HG03521 (cell line): ENCODE results near the gene BTD.

ENCODE experiments used
- ATAC-seq: cut with Tn5 transposase; IDR thresholded peaks from one replicate; pipeline ENCODE4 v1.9.1; 2021; ENCODE audit warnings: mild to moderate bottlenecking, moderate library complexity; ENCODE audit not compliant: unreplicated experiment

Gene BTD, protein sequence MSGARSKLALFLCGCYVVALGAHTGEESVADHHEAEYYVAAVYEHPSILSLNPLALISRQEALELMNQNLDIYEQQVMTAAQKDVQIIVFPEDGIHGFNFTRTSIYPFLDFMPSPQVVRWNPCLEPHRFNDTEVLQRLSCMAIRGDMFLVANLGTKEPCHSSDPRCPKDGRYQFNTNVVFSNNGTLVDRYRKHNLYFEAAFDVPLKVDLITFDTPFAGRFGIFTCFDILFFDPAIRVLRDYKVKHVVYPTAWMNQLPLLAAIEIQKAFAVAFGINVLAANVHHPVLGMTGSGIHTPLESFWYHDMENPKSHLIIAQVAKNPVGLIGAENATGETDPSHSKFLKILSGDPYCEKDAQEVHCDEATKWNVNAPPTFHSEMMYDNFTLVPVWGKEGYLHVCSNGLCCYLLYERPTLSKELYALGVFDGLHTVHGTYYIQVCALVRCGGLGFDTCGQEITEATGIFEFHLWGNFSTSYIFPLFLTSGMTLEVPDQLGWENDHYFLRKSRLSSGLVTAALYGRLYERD

DNA sequence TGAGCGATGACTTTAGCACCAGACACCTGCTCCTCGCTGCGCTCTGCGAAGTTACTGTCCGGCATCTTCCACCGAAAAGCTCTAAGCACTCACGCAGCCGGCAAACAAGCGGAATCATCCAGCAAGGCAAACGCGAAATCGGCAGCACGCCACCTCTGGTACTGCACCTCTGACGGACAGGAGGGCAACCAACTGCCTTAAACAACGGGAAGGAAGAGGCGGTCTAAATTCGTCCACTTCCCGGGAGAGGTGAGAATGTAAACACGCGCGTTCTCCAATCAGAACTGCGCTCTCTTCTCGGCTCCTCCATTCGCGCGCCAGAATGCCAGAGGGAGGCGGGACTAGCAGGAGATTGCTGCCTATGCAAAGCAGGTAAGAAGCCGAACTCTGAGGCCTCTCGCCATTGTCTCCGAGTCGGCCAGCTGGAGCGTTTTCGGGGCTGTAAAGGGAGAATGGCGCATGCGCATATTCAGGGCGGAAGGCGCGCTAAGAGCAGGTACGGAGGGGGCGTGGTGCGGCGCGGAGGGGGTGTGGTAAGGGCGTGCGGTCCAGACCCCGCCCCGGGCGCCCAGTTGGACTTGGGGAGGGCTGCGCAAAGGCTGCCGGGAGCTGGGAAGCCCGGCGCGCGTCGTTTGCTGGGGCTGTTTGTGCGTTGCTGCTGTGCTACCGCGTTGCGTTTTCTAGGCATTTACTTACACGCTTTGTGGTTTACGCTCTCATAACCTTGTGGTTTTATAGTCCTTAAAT lies at the start of gene BTD, which contains the start of gene HACL1:
Gene BTD (plus strand): TSS at position 347 of the 747 bp plus-strand sequence. CDS start 33,695 bp downstream, outside the sequence.
Gene HACL1 (minus strand): TSS at position 171 of the 747 bp plus-strand sequence. CDS start 106 bp downstream, at position 65.
- ATAC-seq = peak; percentile 93

DNA sequence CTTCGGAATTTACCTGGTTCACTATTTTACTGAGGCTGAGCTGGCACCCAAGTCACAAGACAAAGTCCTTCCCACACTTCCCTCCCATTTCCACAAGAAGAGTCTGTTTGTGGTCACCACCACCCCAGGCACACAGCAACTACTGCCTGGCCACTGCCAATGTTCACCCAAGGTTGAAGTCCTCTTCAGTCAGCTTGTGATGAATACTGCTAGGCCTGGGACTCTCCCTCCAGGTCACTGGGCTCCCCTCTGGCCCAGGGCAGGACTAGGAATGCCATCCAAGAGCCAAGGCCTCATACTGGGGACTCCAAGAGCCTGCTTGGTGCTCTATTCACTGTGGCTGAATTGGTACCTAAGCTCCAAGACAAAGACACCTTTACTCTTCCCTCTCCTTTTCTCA lies 49.6 kb upstream of the BTD start:
- no peak for ATAC-seq

DNA sequence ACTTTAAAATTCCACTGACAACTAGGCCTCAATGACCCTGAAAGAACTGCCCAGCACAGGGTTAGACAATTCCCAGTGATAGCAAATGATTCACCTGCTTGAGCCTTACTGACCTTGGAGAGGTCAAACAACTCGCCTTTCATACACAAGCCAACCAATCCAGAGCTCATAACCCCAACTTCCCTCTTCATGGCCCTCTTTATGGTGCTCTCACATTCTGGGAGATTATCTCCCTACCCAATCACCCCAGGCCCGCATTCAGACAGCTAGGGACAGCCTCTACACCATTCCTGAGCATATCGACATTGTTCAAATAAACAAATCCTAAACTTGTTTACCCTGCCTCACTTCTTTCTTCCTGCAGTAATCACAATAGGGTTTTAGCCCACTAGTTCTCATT lies 47.8 kb upstream of the BTD start:
- ATAC-seq = no peak

DNA sequence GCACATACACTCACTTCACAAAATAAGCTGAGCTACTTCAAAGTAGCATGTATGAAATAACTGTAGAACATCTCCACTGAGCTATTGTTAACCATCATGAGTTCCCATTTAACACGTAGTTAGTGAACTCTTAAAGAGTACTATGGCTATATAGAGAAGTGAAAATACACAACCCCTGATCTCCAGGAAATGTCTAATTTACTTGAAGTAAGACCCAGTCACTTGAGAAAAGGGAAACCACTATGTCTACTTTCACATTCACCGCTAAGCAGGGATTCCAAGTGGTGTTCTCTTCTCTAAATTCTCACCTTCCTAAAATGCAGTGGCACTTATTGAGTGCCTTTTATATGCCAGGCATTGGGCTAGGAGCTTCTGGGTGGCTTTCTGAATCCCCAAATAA lies 45.0 kb upstream of the BTD start:
- ATAC-seq = peak; percentile 82

DNA sequence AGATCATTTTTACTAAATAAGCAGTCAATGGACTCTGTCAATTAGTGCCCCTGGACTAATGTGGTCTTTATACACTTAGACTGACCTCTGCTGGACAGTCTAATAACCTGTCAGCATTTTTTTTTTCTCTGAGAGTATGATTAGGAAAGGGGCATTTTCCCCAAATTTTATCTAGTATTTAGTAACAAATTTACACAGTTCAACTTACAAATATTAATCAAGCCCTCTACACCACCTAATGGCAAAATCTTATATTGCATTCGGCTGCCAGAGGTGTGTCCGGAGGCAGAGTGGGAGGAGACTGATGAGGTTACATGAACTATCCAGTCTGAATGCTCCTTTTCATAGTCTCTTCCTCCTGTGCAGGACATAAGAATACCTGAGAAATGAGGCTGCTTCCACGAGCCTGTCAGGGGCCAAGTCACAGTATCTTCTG lies 44.0 kb upstream of the BTD start:
- ATAC-seq = peak; percentile 69

DNA sequence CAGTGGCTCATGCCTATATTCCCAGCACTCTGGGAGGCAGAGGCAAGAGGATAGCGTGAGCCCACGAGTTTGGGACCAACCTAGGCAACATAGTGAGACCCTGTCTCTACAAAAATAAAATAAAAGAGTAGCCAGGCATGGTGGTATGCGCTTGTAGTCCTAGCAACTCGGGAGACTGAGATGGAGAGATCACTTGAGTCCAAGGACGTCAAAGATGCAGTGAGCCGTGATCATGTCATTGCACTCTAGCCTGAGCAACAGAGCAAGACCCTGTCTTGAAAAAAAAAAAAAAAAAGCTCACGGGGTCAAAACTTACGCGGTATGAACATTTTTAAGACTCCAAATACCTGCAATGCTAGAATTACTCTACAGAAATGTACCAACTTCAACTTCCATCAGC lies 43.0 kb upstream of the BTD start:
- ATAC-seq = no peak

DNA sequence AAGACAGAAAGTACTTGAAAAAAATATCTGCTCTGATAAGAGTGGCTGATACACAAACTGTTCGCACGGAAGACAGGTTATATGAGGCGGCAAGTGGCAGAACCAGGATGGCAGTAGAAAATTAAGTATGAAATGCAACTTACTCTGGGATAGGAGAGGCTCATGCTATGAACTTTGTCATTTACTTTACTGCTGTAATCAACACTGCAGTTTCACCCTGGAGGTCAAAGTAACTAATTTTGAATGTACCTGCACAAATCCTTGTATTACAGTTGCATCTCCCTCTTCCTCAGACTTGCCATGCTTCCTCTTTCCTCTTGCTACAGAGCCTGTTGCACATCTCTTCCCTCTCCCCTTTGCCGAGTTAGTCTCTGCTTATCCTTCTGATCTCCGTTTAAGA lies 39.0 kb upstream of the BTD start:
- ATAC-seq = no peak

DNA sequence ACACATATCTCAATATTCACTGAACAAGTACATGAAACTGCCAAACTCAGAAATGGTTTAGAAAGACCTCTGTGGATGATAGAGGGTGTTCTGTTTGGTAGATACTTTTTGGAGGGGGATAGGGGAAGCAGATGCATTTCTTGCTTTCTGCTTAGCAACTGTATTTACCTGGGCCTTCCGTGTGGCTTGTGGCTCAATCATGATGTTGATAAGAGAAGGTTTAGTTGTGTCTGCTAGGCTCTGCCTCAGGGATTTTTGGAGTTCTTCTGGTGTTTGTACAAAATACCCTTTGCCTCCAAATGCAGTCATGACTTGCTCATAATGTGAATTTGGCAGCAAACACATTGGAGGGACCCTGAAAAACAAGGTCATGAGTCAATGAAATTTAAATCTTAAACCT lies 38.4 kb upstream of the BTD start:
- ATAC-seq = no peak

DNA sequence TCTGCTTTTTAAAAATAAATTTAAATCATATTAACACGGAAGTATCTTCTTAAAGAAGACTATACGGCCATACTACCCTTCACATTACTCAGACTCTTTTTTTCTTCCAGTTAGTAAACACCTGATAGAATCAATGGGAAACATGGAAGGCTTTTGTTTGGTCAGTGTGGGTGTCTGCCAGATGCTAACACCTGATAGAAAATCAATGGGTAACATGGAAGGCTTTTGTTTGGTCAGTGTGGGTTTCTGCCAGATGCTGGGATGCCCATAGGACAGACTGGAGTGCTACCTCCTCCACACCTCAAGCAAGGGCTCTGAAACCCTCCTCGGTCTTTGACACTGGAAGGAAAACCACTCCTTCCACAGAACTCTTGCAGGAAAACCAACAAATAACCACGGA lies 29.4 kb upstream of the BTD start:
- no peak for ATAC-seq

DNA sequence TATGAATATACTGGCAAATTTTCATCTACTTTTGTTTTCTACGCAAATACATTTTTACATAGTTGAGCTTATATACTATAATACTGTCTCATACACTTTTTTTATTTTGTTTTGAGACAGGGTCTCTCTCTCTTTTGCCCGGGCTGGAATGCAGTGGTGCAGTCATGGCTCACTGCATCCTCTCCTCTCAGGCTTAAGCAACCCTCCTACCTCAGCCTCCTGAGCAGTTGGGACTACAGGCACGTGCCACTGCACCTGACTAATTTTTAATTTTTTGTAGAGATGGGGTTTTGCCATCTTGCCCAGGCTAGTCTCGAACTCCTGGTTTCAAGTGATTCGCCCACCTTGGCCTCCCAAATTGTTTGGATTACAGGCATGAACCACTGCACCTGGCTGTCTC lies 26.1 kb upstream of the BTD start:
- ATAC-seq = no peak

DNA sequence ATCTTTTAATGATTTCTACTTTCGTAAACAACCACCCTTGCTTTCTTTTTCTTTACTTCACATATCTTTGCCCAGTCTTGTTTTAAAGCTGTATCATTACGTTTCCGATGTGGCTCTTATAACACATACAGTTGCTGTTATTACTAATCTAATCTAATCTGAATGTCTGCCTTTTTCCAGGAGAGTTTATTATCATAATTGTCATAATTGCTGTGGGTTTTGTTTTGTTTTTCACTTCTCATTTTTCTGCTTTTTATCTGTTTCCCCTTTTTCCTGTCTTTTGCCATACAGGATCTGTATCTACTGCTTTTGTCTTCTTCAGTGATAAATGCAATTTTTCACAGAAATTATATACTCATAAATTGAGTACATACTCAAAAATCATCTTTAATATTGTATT lies 25.1 kb upstream of the BTD start:
- ATAC-seq = no peak

DNA sequence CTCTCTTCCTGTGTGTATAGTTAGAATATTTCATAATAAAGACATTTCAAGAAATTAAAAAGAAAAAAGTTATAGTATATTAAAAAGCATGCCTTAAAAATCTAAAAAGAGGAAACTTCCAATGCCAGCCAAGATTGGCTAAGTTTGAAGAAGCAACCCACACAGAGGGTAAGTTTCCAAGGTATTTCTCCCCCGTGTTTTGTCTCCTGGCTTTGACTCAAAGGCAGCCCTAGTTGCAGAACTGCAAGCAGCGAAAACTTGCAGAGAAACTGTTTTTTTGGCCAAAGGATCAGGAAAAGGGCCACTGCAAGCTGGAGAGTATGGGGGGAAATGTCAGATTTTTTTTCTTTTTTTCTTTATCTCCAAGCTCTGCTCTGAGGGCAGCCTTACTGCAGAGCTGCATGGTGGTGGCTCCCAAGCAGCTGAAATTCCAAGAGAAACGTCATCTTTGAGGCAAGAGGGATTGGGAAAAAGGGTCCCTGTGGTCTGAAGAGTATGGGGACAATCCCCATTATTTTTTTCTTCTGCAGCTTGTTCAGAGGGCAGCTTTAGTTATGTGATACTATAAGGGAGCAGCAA lies 23.2 kb upstream of the BTD start:
- ATAC-seq = no peak

DNA sequence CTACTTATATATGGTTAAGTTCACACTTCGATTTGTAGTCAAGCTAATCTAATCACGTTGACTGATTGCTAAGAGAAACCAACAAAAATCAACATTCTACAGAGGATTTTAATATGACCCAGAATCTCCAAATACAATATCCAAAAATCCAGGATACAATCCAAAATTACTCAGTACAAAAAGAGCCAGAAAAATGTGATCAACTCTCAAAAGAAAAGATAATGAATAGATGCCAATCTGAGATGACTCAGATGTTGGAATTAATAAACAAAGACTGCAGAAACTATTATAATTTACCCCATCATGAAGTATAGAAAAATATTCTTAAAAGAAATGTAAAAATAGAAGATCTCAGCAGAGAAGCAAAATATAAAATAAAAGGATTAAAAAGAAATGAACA lies 22.5 kb upstream of the BTD start:
- ATAC-seq = no peak

DNA sequence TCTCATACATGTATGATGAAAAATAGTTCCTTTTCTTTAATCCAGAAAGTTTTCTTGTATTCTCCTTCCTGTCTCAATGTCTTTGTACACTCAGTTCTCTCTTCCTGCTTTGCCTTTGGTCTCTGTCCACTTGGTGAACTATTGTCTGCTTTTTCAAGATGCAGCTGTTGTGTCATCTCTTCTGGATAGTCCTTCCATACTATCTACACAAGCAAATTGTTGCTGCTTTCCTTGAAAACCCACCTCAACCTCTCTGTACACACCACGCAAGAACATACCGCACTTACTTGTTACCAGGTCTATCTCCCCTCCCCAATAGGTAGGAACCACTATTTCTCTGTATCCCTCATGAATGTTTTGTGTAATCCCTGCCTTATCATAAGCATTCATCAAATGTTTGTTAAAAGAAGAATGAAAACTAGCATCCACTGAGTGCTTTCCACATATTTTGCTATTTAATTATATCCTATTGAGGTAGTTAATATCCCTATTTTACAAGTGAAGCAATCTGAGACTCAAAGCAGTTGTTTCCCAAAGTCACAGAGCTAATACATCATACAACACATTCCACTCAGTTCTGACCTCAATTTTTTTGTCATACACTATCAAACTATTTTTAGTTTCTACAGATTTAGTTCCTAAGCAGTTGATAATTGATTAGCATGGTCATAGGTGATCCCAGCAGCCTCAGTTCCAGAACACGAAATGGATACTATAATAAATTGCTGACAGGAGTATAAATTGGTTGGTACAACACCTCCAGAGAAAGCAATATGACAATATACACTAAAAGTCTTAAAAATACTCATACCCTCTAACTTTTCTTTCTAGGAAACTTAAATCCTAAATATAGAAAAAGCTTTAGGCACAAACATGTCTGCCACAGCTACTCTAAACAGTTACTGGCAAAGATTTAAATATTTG lies 19.8 kb upstream of the BTD start:
- no peak for ATAC-seq

DNA sequence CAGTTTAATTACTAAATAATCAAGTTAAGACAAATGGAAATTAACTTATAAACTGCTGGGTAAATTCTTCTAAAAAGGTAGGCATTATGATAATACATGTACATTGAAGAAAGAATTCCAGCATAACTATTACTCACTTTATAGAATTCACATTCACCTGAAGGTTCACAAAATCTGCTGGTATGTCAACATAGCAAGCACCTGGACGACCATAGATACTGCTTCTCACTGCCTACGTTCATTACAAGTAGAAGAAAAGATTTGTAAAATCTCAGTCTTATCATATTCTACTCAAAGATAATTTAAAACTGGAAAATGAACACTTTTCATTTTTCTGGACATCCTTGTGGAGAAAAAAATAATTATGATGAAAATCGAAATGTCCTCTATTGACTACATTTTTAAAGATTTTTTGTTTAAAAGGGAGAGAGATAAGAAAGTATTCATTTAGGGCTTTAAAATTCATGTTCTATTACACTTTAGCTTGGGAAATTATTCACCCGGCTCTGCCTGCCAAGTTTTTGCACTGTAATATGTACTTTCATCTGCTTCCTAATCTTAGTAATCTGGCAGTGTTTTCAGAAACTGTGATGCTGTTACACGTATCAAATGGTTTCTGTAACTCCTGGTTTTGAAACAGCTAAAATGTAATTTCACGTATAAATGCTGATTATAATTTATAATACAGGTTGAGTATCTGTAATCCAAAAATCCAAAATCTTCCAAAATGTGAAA lies 16.3 kb upstream of the BTD start:
- no peak for ATAC-seq

DNA sequence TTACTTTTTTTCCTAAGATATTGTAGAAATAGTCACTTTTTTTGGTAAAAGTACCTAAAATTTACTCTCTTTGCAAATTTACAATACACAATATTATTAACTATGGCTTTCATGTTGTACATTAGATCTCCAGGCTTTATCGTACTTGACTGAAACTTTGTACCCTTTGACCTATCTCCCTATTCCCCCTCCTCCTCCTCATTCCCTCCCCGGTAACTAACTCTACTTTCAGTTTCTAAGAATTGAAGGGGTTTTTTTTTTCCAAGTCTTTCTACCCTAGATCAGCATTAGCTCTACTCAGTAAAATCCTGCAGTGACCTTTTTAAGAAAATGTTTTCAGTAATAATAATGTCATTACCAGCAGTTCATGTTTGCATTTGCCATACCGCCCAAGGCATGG lies 10.3 kb upstream of the BTD start:
- no peak for ATAC-seq

DNA sequence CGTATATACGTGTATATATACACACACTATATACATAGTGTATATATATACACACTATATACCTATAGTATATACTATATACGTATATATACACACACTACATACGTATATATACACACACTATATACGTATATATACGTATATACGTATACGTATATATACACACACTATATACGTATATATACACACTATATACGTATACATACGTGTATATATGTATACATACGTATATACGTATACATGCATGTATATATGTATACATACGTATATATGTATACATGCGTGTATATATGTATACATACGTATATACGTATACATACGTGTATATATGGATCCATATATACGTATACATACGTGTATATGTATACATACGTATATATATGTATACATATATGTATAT lies 9.6 kb upstream of the BTD start:
- ATAC-seq = no peak

DNA sequence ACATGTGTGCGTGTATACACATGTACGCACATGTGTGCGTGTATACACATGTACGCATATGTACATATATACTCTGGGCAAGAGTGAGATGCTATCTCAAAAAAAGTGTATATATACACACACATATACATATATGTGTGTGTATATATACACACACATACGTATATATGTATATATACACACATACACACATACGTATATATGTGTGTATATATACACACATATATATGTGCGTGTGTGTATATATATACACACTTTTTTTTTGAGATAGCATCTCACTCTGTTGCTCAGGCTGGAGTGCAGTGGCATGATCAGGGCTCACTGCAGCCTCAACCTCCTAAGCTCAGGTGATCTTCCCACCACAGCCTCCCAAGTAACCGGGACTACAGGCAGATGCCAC lies 8.6 kb upstream of the BTD start:
- no peak for ATAC-seq

DNA sequence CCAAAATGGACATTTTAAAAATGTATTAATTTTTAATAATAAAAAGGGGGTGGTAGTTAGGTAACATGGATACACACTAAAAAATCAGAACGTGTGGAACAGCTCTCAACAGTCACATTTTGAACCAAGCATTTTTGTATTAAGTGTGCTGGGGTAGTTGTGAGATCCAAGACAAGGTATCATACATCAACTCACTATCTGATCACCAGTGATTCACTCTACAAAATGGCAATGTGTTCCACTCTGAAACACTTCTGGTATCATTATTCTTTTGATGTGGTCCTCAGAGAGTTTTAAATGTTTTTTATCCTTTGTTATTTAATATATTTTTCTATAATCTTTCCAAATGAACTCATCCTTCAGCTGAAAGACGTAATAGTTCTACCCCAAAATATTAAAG lies 5.6 kb upstream of the BTD start:
- ATAC-seq = no peak

DNA sequence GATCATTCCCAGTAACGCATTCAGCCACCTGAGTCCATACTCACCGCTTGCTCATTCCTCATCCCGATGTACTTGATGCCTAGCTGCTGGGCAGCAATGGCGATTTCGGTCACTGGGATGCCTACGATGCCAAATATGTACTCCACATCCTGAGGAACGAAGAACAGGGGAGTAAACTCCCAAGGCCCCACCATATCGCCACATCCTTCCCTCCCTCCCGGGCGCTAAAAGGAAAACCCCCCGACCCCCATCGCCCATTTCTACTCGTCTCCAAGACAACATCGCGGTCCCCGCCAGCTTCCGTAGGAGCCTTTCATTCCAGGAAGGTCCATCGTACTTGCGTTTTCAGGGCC lies 523 bp upstream of the BTD start:
- ATAC-seq = peak; percentile 8
